Midbrain (tissue), 1 donor: Measurements from ENCODE around the gene PLG.
A peak's percentile ranks its signal among the peaks of the same experiment; 100 is the strongest.
"Not testable (repeated sequence)": the region's sequence is repeated elsewhere in the genome, so short reads cannot be mapped to it uniquely, and the experiment has no call there.

Experiments
- DNase-seq: peaks from one replicate; lab custom pipeline; 2025; lab: John Stamatoyannopoulos, UW

The PLG gene

GRCh38 chr6:160704688-160705087 is 2.6 kb downstream of the PLG start:
- not testable (repeated sequence) for DNase-seq

GRCh38 chr6:160708993-160709392 is 6.9 kb downstream of the PLG start:
- not testable (repeated sequence) for DNase-seq

GRCh38 chr6:160714731-160715316 is 12.8 kb downstream of the PLG start:
- no peak for DNase-seq

GRCh38 chr6:160730911-160731310 is 28.9 kb downstream of the PLG start:
- DNase-seq, result no peak

- peak; percentile 53 for DNase-seq
These were observed 31.1 kb downstream of the PLG start for GRCh38 chr6:160733050-160733646.

GRCh38 chr6:160734627-160735026 is 32.6 kb downstream of the PLG start:
- no peak for DNase-seq

GRCh38 chr6:160735523-160735922 is 33.5 kb downstream of the PLG start:
- DNase-seq, result no peak

GRCh38 chr6:160737934-160738333 is 35.9 kb downstream of the PLG start:
- DNase-seq, result no peak

GRCh38 chr6:160739955-160740354 is 37.9 kb downstream of the PLG start:
- DNase-seq, result no peak

- DNase-seq, result not testable (repeated sequence)
These were observed 39.0 kb downstream of the PLG start for GRCh38 chr6:160741012-160741411.

GRCh38 chr6:160742090-160742489 is 40.0 kb downstream of the PLG start:
- DNase-seq, result no peak

- no peak for DNase-seq
These were observed 48.2 kb downstream of the PLG start for GRCh38 chr6:160750276-160750689.

GRCh38 chr6:160753211-160753610 is 51.2 kb downstream of the PLG start:
- DNase-seq, result not testable (repeated sequence)

GRCh38 chr6:160755165-160755564 is 53.1 kb downstream of the PLG start:
- no peak for DNase-seq

GRCh38 chr6:160756021-160756420 is 54.0 kb downstream of the PLG start:
- DNase-seq, result no peak

- no peak for DNase-seq
These were observed 54.8 kb downstream of the PLG start for GRCh38 chr6:160756871-160757270.

GRCh38 chr6:160764847-160765246 is 62.8 kb downstream of the PLG start:
- DNase-seq, result no peak

- no peak for DNase-seq
These were observed 63.4 kb downstream of the PLG start for GRCh38 chr6:160765412-160765811.

- no peak for DNase-seq
These were observed 64.6 kb downstream of the PLG start for GRCh38 chr6:160766657-160766988.

- peak; percentile 66 for DNase-seq
These were observed 65.1 kb downstream of the PLG start for GRCh38 chr6:160766989-160767646.

GRCh38 chr6:160767647-160768019 is 65.6 kb downstream of the PLG start:
- DNase-seq, result no peak

GRCh38 chr6:160768101-160768500 is 66.1 kb downstream of the PLG start:
- no peak for DNase-seq

GRCh38 chr6:160774399-160774798 is 72.4 kb downstream of the PLG start:
- no peak for DNase-seq
